GM19351 (cell line): ENCODE results near the gene WFS1.

Source experiments
- ATAC-seq: cut with Tn5 transposase; IDR thresholded peaks from one replicate; pipeline ENCODE4 v1.9.1; 2021; ENCODE audit warnings: mild to moderate bottlenecking, moderate library complexity; ENCODE audit not compliant: unreplicated experiment

Gene WFS1

DNA sequence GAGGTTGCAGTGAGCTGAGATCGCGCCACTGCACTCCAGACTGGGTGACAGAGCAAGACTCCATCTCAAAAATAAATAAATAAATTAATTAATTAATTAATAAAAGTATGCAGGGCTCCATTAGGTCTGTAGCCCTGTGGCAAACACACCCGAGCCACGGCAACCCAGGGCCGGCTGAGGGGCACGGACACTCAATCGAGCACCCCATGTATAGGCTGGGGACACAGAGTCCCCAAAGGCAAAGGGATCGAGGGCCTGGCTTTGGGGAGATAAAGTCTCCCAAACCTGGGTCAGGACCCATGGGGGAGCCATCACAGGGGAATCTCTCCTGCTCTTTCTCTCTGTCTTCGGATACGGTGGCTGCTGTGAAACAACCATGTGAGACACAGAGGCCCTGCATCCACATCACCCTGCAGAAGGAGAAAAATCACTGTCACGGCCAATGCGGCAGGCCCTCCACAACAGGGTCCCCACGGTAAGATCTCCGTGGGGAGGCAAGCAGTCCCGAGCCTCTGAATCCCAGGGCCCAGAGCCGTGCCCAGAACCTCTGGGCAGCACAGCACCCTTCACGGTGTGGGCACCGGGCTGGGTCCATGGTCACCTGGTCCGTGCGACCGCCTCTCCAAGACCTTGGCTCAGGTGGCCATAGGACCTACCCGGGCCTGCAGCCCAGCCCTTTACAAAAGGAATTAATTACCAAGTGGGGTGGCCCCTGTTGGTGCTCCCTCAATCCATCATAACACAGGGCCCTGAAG lies 81.8 kb downstream of the WFS1 start:
- no peak for ATAC-seq

DNA sequence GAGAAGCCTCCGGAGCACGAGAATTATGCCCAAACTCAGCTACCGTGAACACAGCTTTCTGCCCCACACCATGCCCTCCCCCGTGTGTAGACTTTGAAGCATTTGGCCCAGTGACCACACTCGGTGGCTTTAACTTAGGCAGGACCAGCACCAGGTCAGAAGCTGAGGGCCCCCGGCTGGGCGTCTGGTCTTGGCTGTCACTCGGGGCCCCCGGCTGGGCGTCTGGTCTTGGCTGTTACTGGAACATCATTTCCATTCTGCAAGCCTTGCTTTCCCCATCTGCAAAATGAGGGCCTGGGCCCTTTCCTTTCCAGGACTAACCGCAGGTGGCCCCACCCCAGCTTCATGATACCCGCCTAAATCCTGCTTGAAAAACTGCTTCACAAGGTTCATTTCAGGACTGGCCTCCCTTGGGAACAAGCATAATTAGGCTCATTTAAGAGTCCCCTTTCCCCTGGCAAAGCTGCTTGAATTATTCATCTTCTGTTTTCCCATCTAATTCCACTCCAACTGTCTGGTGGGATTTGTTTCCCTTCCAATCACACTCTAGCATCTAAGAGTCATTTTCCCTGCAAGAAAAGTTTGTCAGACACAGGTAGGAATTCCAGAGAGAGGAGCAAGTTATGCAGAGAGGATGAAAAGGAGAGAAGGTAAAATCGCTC lies 82.5 kb downstream of the WFS1 start:
- no peak for ATAC-seq
